ENCODE data around the gene STK32B. TPM values are rescaled to one million over a fixed set of nuclear protein-coding genes. Genes with fewer than 3 reads are reported as not detected.

STK32B gene
- total and polyA plus RNA-seq, 3 donors from 2014 or later: 17.5 to 29.7 (median 22.6) TPM

DNA sequence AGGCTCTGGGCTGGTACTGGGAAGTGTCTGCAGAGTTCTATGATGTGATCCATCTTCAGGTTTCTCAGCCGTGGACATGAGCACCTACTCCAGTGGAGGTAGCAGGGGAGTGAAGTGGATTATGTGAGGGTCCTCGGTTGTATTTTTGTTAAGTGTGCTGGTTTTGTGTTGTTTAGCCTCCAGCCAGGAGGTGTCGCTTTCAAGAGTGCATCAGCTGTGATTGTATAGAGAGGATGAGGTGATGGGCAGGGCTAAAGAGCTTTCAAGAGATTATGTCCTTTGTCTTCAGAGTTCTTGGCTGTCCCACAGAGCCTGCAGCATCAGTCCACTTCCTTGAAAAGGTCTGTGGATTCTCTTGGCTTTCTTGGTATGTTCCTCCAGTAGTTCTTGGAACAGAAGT is 256.6 kb downstream of the STK32B start:
- 84 to 87% methylated on average over 3 of the region's 3 CpGs for WGBS, 2 donors
- Histone ChIP-seq H3K4me1 (no peaks in the 10 kb centered on the region), H3K27me3 (no peaks in the 10 kb centered on the region), H3K36me3 (ENCODE audit: low read depth, missing control alignments) (no peaks in the 10 kb centered on the region), H3K4me3 (no peak overlapping the region), H3K27ac (no peak overlapping the region), H3K9me3 (no peaks in the 10 kb centered on the region)
- TF ChIP-seq, protein P1, sequence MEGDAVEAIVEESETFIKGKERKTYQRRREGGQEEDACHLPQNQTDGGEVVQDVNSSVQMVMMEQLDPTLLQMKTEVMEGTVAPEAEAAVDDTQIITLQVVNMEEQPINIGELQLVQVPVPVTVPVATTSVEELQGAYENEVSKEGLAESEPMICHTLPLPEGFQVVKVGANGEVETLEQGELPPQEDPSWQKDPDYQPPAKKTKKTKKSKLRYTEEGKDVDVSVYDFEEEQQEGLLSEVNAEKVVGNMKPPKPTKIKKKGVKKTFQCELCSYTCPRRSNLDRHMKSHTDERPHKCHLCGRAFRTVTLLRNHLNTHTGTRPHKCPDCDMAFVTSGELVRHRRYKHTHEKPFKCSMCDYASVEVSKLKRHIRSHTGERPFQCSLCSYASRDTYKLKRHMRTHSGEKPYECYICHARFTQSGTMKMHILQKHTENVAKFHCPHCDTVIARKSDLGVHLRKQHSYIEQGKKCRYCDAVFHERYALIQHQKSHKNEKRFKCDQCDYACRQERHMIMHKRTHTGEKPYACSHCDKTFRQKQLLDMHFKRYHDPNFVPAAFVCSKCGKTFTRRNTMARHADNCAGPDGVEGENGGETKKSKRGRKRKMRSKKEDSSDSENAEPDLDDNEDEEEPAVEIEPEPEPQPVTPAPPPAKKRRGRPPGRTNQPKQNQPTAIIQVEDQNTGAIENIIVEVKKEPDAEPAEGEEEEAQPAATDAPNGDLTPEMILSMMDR (IDR thresholded peaks at IDR 0.05): no peak
- no peak for TF ChIP-seq POLR2A (IDR thresholded peaks at IDR 0.05)
- intact Hi-C loops (cut with DNase I; ENCODE audit: low total_unique reads): no loop called here
- no peak for DNase-seq

DNA sequence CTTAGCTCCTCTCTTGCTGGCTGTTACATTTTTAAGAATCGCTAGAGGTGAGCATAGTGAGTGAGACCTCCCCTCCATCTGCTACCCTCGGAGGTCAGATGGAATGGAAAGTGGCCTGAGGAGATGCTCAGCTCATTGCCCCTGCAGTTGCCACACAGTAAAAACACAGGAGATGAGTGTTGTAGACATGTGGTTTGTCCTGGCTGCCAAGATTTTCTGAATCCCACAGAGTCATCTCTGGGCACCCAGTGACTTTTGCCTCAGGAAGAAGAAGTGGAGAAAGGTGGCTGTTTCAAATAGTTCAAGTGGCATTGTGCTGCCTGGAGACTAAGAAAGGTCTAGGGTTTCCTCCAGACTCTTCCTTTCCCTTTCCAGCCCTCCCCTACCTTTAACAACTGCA is 271.0 kb downstream of the STK32B start:
- intact Hi-C loops (cut with DNase I; ENCODE audit: low total_unique reads): no loop called here
- H3K9me3 ChIP-seq: no peaks in the 10 kb centered on the region
- no peaks in the 10 kb centered on the region for H3K27me3 ChIP-seq
- H3K36me3 ChIP-seq (ENCODE audit: low read depth, missing control alignments): no peaks in the 10 kb centered on the region
- DNase-seq: no peak
- no peak for TF ChIP-seq POLR2A (IDR thresholded peaks at IDR 0.05)
- TF ChIP-seq, protein P1 (IDR thresholded peaks at IDR 0.05): no peak
- no peak overlapping the region for H3K4me3 ChIP-seq
- H3K4me1 ChIP-seq: no peaks in the 10 kb centered on the region
- no peak overlapping the region for H3K27ac ChIP-seq
- 86 to 87% methylated on average over 2 of the region's 2 CpGs for WGBS, 2 donors

DNA sequence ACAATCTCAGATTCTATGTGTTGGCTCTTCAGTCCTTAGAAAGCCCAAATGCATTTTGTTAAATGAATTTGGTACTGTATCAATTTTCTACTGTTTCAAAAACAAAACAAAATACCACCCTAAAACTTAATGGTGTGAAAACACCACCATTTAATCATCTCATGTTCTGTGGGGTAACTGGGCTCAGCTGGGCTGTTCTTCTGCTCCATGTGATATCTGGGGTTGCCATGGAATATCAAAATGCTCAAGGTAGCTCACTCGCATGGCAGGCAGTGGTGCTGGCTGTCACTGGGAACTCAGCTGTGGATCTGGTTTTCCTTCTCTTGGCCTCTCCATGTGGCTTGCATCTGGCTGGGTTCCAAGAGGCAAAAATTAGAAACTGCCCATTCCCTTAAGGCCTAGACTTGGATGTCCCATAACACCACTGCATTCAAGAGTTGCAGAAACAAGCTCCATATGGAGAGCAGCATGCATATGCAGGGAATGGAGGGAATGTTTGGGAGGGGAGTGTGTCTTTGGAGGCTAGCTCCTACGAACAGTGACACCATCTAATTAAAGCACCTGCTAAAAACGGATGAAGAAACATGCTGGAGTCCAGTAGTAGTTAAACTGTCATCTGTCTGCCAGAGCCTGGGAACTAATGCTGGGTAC is 279.2 kb downstream of the STK32B start:
- intact Hi-C loops (cut with DNase I; ENCODE audit: low total_unique reads): no loop called here
- no peaks in the 10 kb centered on the region for H3K36me3 ChIP-seq (ENCODE audit: low read depth, missing control alignments)
- H3K27ac ChIP-seq: no peak overlapping the region
- no peaks in the 10 kb centered on the region for H3K4me1 ChIP-seq
- no peak for DNase-seq
- no peak overlapping the region for H3K4me3 ChIP-seq
- no peaks in the 10 kb centered on the region for H3K27me3 ChIP-seq
- 68 to 83% methylated on average over 3 of the region's 3 CpGs for whole genome bisulfite sequencing, 2 donors
- no peak for TF ChIP-seq POLR2A (IDR thresholded peaks at IDR 0.05)
- TF ChIP-seq, protein P1 (IDR thresholded peaks at IDR 0.05): no peak
- H3K9me3 ChIP-seq: no peaks in the 10 kb centered on the region

DNA sequence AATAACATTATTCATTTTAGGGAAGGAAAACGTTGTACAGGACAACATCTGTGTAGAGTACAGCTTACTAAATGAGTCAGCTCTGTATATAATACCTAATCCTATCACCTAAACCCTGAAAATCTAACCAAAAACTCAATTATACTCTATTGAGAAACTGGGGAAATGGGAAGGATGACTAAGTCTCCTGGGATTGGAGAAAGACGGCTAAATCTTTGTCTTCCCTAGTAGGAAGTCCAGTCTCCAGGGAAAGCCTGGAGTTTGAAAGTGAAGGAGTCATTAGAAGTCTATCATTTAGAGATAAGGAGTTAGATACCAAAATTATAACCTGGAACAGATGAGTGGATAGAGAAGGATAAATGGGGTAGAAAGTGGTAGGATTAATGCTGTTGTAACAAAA is 286.5 kb downstream of the STK32B start:
- WGBS, 2 donors: 47 to 68% methylated on average over 2 of the region's 2 CpGs
- TF ChIP-seq POLR2A (IDR thresholded peaks at IDR 0.05): no peak
- TF ChIP-seq, protein P1 (IDR thresholded peaks at IDR 0.05): no peak
- Histone ChIP-seq H3K27ac (no peak overlapping the region), H3K4me1 (no peaks in the 10 kb centered on the region), H3K4me3 (no peak overlapping the region), H3K9me3 (no peaks in the 10 kb centered on the region), H3K27me3 (no peaks in the 10 kb centered on the region), H3K36me3 (ENCODE audit: low read depth, missing control alignments) (no peaks in the 10 kb centered on the region)
- DNase-seq: no peak
- intact Hi-C loops (cut with DNase I; ENCODE audit: low total_unique reads): no loop called here

DNA sequence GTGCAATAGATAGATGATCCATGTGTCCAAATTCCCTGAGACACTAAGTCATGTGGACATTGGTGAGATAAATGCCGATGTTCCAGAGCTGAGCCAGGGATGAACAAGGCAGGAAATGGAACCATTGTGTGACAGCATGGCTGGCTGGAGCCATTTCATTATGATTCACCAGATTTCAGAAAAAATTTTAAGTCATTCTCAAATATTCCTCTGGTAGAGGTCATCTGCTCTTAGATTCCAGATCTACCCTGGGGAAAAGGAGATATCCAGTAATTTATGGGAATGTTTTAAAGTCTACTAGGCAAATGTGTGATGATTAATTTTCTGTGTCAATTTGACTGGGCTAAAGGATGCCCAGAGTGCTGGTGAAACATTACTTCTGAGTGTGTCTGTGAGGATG is 287.3 kb downstream of the STK32B start:
- intact Hi-C loops (cut with DNase I; ENCODE audit: low total_unique reads): no loop called here

More for the DNA sequence above, 287.3 kb downstream of the STK32B start:
- Histone ChIP-seq H3K36me3 (ENCODE audit: low read depth, missing control alignments) (no peaks in the 10 kb centered on the region), H3K27me3 (no peaks in the 10 kb centered on the region), H3K4me3 (no peak overlapping the region), H3K9me3 (no peaks in the 10 kb centered on the region), H3K4me1 (no peaks in the 10 kb centered on the region), H3K27ac (no peak overlapping the region)
- DNase-seq: no peak
- 83 to 87% methylated on average over 1 of the region's 1 CpG for WGBS, 2 donors
- TF ChIP-seq, protein P1 (IDR thresholded peaks at IDR 0.05): no peak
- TF ChIP-seq POLR2A (IDR thresholded peaks at IDR 0.05): no peak
